GM23338 (cell line): ENCODE data around the gene SULT1C2.

Experiments
- CREB1 ChIP-seq: fragments of 250-450 bp; sonication (Bioruptor Pico); IDR thresholded peaks from 2 replicates; pipeline ENCODE4 v1.5.0; 2020; ENCODE audit warnings: low read depth, mild to moderate bottlenecking, moderate library complexity
- EZH2 ChIP-seq: fragments of 200-600 bp; sonication (generic); IDR thresholded peaks from one replicate; pipeline ENCODE4 v1.8.0; 2017; ENCODE audit warnings: antibody characterized with exemption, mild to moderate bottlenecking, low read depth; ENCODE audit not compliant: unreplicated experiment
- EZH2phosphoT487 ChIP-seq: fragments of 200-600 bp; sonication (generic); IDR thresholded peaks from one replicate; pipeline ENCODE4 v1.8.1; 2018; ENCODE audit warnings: antibody characterized with exemption; ENCODE audit not compliant: unreplicated experiment
- JUNB ChIP-seq: IDR thresholded peaks from one replicate; pipeline ENCODE4 v1.6.1; 2016; ENCODE audit warnings: antibody characterized with exemption; ENCODE audit not compliant: unreplicated experiment
- NANOG ChIP-seq: IDR thresholded peaks from 2 replicates; pipeline ENCODE4 v1.6.1; 2016; ENCODE audit warnings: antibody characterized with exemption, borderline replicate concordance
- POLR2AphosphoS5 ChIP-seq: IDR thresholded peaks from 2 replicates; pipeline ENCODE4 v1.6.1; 2016; ENCODE audit warnings: antibody characterized with exemption, low read depth
- STAT1 ChIP-seq: IDR thresholded peaks from one replicate; pipeline ENCODE4 v1.6.1; 2016; ENCODE audit warnings: antibody characterized with exemption; ENCODE audit not compliant: unreplicated experiment
- ZNF114 ChIP-seq: fragments of 250-450 bp; sonication (Bioruptor Pico); IDR thresholded peaks from 2 replicates; pipeline ENCODE4 v1.5.0; 2020; ENCODE audit warnings: mild to moderate bottlenecking, moderate library complexity
- ZNF331 ChIP-seq: fragments of 250-450 bp; sonication (Bioruptor Pico); IDR thresholded peaks from 2 replicates; pipeline ENCODE4 v1.5.0; 2020; ENCODE audit warnings: low read depth, mild to moderate bottlenecking, moderate library complexity
- TF ChIP-seq, protein P1 (sequence below): IDR thresholded peaks from 2 replicates; pipeline ENCODE4 v1.6.1; 2016; ENCODE audit warnings: antibody characterized with exemption
- TF ChIP-seq, protein P2 (sequence below): IDR thresholded peaks from one replicate; pipeline ENCODE4 v1.6.1; 2018; ENCODE audit warnings: antibody characterized with exemption; ENCODE audit not compliant: unreplicated experiment
- TF ChIP-seq, protein P3 (sequence below), 2 experiments: fragments of 200-600 bp in 1 of 2; sonication (generic) in 1 of 2; conservative IDR thresholded peaks; 2 replicates each; pipeline versions ENCODE4 v1.5.1 to v1.6.1; 2016 to 2017; ENCODE audit warnings: antibody characterized with exemption in 2 of 2, low read depth in 2 of 2, mild to moderate bottlenecking in 2 of 2, moderate library complexity in 1 of 2

DNA sequence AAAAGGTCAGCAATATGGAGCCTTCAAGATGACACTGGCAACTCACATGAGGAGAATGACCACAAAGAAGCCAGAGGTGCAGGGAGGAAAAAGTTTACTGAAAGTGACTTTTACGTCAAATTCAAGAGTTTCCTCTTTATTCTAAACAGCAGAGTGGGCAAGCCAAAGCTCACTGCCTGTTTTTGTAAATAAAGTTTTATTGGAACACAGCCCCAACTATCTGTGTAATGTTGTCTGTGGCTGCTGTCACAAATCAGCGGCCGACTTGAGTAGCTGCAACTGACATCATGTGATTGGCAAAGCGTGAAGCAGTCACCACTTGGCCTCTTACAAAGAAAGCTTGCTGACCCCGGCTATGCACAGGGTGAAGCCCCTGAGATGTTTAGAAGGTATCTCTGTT, 9.2 kb upstream of the SULT1C2 start:
- TF ChIP-seq, protein P1, sequence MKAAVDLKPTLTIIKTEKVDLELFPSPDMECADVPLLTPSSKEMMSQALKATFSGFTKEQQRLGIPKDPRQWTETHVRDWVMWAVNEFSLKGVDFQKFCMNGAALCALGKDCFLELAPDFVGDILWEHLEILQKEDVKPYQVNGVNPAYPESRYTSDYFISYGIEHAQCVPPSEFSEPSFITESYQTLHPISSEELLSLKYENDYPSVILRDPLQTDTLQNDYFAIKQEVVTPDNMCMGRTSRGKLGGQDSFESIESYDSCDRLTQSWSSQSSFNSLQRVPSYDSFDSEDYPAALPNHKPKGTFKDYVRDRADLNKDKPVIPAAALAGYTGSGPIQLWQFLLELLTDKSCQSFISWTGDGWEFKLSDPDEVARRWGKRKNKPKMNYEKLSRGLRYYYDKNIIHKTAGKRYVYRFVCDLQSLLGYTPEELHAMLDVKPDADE = no peak
- TF ChIP-seq, protein P2, sequence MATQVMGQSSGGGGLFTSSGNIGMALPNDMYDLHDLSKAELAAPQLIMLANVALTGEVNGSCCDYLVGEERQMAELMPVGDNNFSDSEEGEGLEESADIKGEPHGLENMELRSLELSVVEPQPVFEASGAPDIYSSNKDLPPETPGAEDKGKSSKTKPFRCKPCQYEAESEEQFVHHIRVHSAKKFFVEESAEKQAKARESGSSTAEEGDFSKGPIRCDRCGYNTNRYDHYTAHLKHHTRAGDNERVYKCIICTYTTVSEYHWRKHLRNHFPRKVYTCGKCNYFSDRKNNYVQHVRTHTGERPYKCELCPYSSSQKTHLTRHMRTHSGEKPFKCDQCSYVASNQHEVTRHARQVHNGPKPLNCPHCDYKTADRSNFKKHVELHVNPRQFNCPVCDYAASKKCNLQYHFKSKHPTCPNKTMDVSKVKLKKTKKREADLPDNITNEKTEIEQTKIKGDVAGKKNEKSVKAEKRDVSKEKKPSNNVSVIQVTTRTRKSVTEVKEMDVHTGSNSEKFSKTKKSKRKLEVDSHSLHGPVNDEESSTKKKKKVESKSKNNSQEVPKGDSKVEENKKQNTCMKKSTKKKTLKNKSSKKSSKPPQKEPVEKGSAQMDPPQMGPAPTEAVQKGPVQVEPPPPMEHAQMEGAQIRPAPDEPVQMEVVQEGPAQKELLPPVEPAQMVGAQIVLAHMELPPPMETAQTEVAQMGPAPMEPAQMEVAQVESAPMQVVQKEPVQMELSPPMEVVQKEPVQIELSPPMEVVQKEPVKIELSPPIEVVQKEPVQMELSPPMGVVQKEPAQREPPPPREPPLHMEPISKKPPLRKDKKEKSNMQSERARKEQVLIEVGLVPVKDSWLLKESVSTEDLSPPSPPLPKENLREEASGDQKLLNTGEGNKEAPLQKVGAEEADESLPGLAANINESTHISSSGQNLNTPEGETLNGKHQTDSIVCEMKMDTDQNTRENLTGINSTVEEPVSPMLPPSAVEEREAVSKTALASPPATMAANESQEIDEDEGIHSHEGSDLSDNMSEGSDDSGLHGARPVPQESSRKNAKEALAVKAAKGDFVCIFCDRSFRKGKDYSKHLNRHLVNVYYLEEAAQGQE = no peak
- TF ChIP-seq, protein P3, sequence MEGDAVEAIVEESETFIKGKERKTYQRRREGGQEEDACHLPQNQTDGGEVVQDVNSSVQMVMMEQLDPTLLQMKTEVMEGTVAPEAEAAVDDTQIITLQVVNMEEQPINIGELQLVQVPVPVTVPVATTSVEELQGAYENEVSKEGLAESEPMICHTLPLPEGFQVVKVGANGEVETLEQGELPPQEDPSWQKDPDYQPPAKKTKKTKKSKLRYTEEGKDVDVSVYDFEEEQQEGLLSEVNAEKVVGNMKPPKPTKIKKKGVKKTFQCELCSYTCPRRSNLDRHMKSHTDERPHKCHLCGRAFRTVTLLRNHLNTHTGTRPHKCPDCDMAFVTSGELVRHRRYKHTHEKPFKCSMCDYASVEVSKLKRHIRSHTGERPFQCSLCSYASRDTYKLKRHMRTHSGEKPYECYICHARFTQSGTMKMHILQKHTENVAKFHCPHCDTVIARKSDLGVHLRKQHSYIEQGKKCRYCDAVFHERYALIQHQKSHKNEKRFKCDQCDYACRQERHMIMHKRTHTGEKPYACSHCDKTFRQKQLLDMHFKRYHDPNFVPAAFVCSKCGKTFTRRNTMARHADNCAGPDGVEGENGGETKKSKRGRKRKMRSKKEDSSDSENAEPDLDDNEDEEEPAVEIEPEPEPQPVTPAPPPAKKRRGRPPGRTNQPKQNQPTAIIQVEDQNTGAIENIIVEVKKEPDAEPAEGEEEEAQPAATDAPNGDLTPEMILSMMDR (conservative IDR thresholded peaks at IDR 0.05; ENCODE audit: low read depth in 2 of 2) = no peak
- TF ChIP-seq POLR2AphosphoS5 = no peak
- no peak for TF ChIP-seq JUNB
- no peak for TF ChIP-seq EZH2phosphoT487
- TF ChIP-seq EZH2 = no peak
- no peak for TF ChIP-seq CREB1 (CRISPR knock-in tag)
- no peak for TF ChIP-seq ZNF331
- no peak for TF ChIP-seq NANOG
- TF ChIP-seq ZNF114 (CRISPR knock-in tag) = no peak
- no peak for TF ChIP-seq STAT1
